DND-41 (cell line): ENCODE measurements around the gene GLTP.

Source experiments
- EZH2 ChIP-seq: IDR thresholded peaks from 3 replicates; pipeline ENCODE4 v1.6.1; 2012; ENCODE audit warnings: borderline replicate concordance, low read depth, mild to moderate bottlenecking, moderate library complexity, low read length, inconsistent platforms; ENCODE audit not compliant: severe bottlenecking
- TF ChIP-seq, protein P1 (sequence below): IDR thresholded peaks from 2 replicates; pipeline ENCODE4 v1.5.1; 2012; ENCODE audit warnings: borderline replicate concordance, low read length, moderate library complexity, mild to moderate bottlenecking; ENCODE audit not compliant: poor library complexity, severe bottlenecking; ENCODE audit errors: extremely low read depth

DNA sequence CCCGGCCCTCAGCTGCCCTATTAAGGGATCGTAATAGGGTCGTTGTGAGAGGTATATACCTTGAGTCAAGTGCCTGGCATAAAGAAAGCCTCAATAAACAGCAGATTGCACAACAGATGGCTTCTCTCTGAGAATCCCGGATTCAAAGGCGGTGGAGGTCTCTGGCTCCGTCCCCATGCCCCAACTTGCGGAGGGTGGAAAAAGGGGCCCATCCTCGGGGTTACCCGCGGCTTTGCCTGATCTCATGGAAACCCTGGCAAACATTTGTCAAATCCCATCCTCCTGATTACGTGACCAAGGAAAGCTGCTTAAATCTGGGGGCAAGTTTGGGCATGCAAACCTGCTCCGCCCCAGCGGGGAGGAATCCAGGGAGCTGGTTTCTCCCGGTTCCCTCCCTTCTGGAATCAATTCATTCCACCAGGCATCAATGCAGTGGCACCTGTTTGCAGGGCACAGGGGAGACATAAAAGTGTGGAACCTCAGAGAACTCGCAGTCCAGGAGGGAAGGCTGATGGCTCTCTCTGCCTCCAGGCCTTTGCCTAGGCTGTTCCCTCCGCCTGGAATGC lies 59.4 kb downstream of the GLTP start:
- TF ChIP-seq, protein P1, sequence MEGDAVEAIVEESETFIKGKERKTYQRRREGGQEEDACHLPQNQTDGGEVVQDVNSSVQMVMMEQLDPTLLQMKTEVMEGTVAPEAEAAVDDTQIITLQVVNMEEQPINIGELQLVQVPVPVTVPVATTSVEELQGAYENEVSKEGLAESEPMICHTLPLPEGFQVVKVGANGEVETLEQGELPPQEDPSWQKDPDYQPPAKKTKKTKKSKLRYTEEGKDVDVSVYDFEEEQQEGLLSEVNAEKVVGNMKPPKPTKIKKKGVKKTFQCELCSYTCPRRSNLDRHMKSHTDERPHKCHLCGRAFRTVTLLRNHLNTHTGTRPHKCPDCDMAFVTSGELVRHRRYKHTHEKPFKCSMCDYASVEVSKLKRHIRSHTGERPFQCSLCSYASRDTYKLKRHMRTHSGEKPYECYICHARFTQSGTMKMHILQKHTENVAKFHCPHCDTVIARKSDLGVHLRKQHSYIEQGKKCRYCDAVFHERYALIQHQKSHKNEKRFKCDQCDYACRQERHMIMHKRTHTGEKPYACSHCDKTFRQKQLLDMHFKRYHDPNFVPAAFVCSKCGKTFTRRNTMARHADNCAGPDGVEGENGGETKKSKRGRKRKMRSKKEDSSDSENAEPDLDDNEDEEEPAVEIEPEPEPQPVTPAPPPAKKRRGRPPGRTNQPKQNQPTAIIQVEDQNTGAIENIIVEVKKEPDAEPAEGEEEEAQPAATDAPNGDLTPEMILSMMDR = no peak
- TF ChIP-seq EZH2 = no peak
